ENCODE data around the gene SETD7. TPM values are rescaled to one million over a fixed set of nuclear protein-coding genes. Genes with fewer than 3 reads are reported as not detected.

SETD7 gene
- total and polyA plus RNA-seq, 2 of the 4 experiments (the other 2 are of a cell fraction): 17.0 to 46.6 TPM

DNA sequence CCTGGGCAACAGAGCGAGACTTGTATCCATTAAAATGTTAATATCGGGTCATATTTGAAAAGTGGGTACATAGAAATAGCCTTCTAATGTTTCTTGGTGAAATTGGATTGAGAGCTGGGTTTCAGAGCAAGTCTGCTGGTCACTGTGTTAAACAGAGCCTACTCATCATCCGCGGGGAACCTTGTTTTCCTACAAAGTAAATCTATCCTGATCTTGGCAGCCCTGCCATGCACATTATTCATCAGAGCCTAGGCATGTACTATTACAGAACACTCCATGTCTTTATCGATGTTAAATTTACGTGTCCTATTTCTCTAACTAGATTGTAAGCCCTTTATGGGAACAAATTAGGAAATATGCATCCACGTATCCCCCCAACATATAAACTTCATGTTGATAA, 18.7 kb downstream of the SETD7 start:
- ATAC-seq (ENCODE audit: low read depth): no peak
- no peak for DNase-seq
- Histone ChIP-seq H3K4ac (ENCODE audit: low read depth, low read length) (no peak overlapping the region), H2AFZ (replicated peaks; ENCODE audit: low read length, poor library complexity) (no peak overlapping the region), H3K9me3 (ENCODE audit: control insufficient read depth, insufficient read depth, low read length) (no peaks in the 10 kb centered on the region), H3K36me3 (ENCODE audit: control insufficient read depth, insufficient read depth, low read length) (peaks cover 14% of the 10 kb centered on the region), H4K20me1 (ENCODE audit: insufficient read depth, low read length) (peaks cover 15% of the 10 kb centered on the region; the same call in 1 of the 2 replicates), H2BK120ac (ENCODE audit: low read depth, low read length) (no peak overlapping the region), H3K56ac (ENCODE audit: extremely low read depth, insufficient read depth, low read length) (no peak overlapping the region), H2AK5ac (ENCODE audit: low read depth, low read length) (no peak overlapping the region), H3K9ac (ENCODE audit: low read depth, low read length) (no peak overlapping the region), H3K27ac (ENCODE audit: insufficient read depth, low read length) (no peak overlapping the region), H3K14ac (replicated peaks; ENCODE audit: low read depth, low read length) (no peak overlapping the region), H4K91ac (ENCODE audit: insufficient read depth, low read depth, low read length) (no peak overlapping the region), H3K23ac (ENCODE audit: low read depth, low read length) (no peak overlapping the region), H4K5ac (ENCODE audit: low read depth, low read length) (no peak overlapping the region), H4K8ac (ENCODE audit: low read depth in 2 of 2, low read length in 2 of 2) (no peak overlapping the region), H3K4me2 (ENCODE audit: low read depth, low read length) (no peak overlapping the region), H3K27me3 (ENCODE audit: control insufficient read depth, insufficient read depth, low read length) (no peaks in the 10 kb centered on the region), H3K4me3 (ENCODE audit: insufficient read depth, low read depth, low read length) (no peak overlapping the region), H2AK9ac (replicated peaks; ENCODE audit: low read depth, low read length, poor library complexity) (no peak overlapping the region), H2BK20ac (ENCODE audit: low read depth, low read length) (no peak overlapping the region), H3K4me1 (ENCODE audit: control insufficient read depth, insufficient read depth, low read length) (peaks cover 3% of the 10 kb centered on the region; the same call in 1 of the 2 replicates), H2BK5ac (ENCODE audit: low read depth, low read length, poor library complexity, severe bottlenecking) (no peak overlapping the region), H3K9me1 (ENCODE audit: insufficient read depth, low read length) (peaks cover 3% of the 10 kb centered on the region), H3K79me1 (ENCODE audit: low read depth in 1 of 2, low read length in 2 of 2) (peaks cover 27 to 55% of the 10 kb centered on the region in 2 experiments), H2BK15ac (ENCODE audit: low read depth, low read length) (no peak overlapping the region), H3K18ac (ENCODE audit: low read depth, low read length) (no peak overlapping the region)
- no TSS peak for BruUV-seq (replicated peaks)
- dilution Hi-C loops (cut with HindIII; ENCODE audit: low sequenced_read_pairs, unreplicated experiment) (no loop called here), in situ Hi-C loops (cut with MboI; ENCODE audit: low sequenced_read_pairs) (no loop called here), intact Hi-C loops (cut with micrococcal nuclease) (no loop called here)
- ChIA-PET CTCF (no interaction called here), POLR2A (ENCODE audit: unreplicated experiment) (no interaction called here)
- no peak for TF ChIP-seq BHLHE40 (IDR thresholded peaks at IDR 0.05; ENCODE audit: low read depth, low read length)
- no peak for TF ChIP-seq SMC3 (IDR thresholded peaks at IDR 0.05; ENCODE audit: low read depth, low read length)
- TF ChIP-seq MAZ (IDR thresholded peaks at IDR 0.05; ENCODE audit: borderline replicate concordance, low read depth, low read length): no peak
- TF ChIP-seq RFX5 (IDR thresholded peaks at IDR 0.05; ENCODE audit: low read depth, low read length): no peak
- no peak for TF ChIP-seq FOS (IDR thresholded peaks at IDR 0.05; ENCODE audit: low read depth, low read length)
- no peak for TF ChIP-seq CHD1 (IDR thresholded peaks at IDR 0.05; ENCODE audit: low read depth, low read length)
- no peak for TF ChIP-seq MXI1 (IDR thresholded peaks at IDR 0.05; ENCODE audit: borderline replicate concordance, low read depth, low read length)
- no peak for TF ChIP-seq RAD21 (IDR thresholded peaks at IDR 0.05; ENCODE audit: low read length)
- TF ChIP-seq, protein P1, sequence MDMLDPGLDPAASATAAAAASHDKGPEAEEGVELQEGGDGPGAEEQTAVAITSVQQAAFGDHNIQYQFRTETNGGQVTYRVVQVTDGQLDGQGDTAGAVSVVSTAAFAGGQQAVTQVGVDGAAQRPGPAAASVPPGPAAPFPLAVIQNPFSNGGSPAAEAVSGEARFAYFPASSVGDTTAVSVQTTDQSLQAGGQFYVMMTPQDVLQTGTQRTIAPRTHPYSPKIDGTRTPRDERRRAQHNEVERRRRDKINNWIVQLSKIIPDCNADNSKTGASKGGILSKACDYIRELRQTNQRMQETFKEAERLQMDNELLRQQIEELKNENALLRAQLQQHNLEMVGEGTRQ (IDR thresholded peaks at IDR 0.05; ENCODE audit: low read depth, low read length): no peak
- TF ChIP-seq NFE2L2 (IDR thresholded peaks at IDR 0.05; ENCODE audit: low read depth, low read length): no peak
- TF ChIP-seq, protein P2, sequence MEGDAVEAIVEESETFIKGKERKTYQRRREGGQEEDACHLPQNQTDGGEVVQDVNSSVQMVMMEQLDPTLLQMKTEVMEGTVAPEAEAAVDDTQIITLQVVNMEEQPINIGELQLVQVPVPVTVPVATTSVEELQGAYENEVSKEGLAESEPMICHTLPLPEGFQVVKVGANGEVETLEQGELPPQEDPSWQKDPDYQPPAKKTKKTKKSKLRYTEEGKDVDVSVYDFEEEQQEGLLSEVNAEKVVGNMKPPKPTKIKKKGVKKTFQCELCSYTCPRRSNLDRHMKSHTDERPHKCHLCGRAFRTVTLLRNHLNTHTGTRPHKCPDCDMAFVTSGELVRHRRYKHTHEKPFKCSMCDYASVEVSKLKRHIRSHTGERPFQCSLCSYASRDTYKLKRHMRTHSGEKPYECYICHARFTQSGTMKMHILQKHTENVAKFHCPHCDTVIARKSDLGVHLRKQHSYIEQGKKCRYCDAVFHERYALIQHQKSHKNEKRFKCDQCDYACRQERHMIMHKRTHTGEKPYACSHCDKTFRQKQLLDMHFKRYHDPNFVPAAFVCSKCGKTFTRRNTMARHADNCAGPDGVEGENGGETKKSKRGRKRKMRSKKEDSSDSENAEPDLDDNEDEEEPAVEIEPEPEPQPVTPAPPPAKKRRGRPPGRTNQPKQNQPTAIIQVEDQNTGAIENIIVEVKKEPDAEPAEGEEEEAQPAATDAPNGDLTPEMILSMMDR (conservative IDR thresholded peaks at IDR 0.05; ENCODE audit: low read depth, low read length): no peak
- TF ChIP-seq CEBPB (IDR thresholded peaks at IDR 0.05; ENCODE audit: low read depth, low read length): no peak
- no peak for TF ChIP-seq RCOR1 (IDR thresholded peaks at IDR 0.05; ENCODE audit: insufficient replicate concordance, low read length)
- no CpG with 5 or more reads among the region's 7 CpGs for WGBS, 2 experiments (ENCODE audit: extremely low coverage in 2 of 2, insufficient read length in 1 of 2)
